Testis (tissue), 3 donors: ENCODE data around the gene AGAP1. TPM values are rescaled to one million over a fixed set of nuclear protein-coding genes. Genes with fewer than 3 reads are reported as not detected.

Experiments used
- DNase-seq: peaks from one replicate; pipeline ENCODE4 v3.0.0-alpha.2; 2019
- H3K27ac ChIP-seq, 2 donors: fragments of 200-600 bp; sonication (generic); one replicate each; pipeline ENCODE4 v1.5.1; 2019
- H3K27me3 ChIP-seq: fragments of 200-600 bp; sonication (generic); one replicate; pipeline ENCODE4 v1.5.1; 2019
- H3K36me3 ChIP-seq: fragments of 200-600 bp; sonication (generic); one replicate; pipeline ENCODE4 v1.5.1; 2017; ENCODE audit warnings: low read depth; ENCODE audit errors: missing control alignments
- H3K4me1 ChIP-seq: fragments of 200-600 bp; sonication (generic); one replicate; pipeline ENCODE4 v1.5.1; 2019
- H3K4me3 ChIP-seq, 2 donors: fragments of 200-600 bp; sonication (generic); one replicate each; pipeline ENCODE4 v1.5.1; 2017 to 2019
- H3K9me3 ChIP-seq: fragments of 200-600 bp; sonication (generic); one replicate; pipeline ENCODE4 v1.5.1; 2017
- POLR2A ChIP-seq: fragments of 450-650 bp; IDR thresholded peaks from one replicate; pipeline ENCODE4 v1.6.1; 2017; ENCODE audit warnings: antibody characterized with exemption, mild to moderate bottlenecking, moderate library complexity
- WGBS, 2 donors: methylation state at CpG; one replicate each; pipeline ENCODE4 v1.1.5; 2018; 5-methylcytosine and 5-hydroxymethylcytosine counted together
- intact Hi-C: fragments of 100-400 bp; cut with DNase I; formaldehyde crosslinking; loops from one replicate; pipeline ENCODE4 v1.15.1; 2023; ENCODE audit warnings: low total_unique reads
- polyA plus RNA-seq: library from polyadenylated mRNA; stranded (reverse); fragments of 350-450 nt; fragmentation: Illumina TruSeq; extraction: RNeasy Lipid Tissue Mini Kit (QIAGEN cat#74804); gene quantifications from one replicate; pipeline ENCODE4 v1.2.3, GENCODE V29; 2014; ENCODE audit warnings: low read depth, low replicate concordance; ENCODE audit not compliant: insufficient read depth
- total RNA-seq, 2 donors: library from RNA; depleted of rRNA; stranded (reverse); fragments of >200 nt; gene quantifications; one replicate each; pipeline ENCODE4 v1.2.3, GENCODE V29; 2016
- TF ChIP-seq, protein P1 (sequence below), 3 experiments: fragments of 450-650 bp in 2 of 3; fragments of 200-600 bp in 1 of 3; sonication (generic) in 1 of 3; IDR thresholded peaks; one replicate each; pipeline ENCODE4 v1.5.1; 2016 to 2019; ENCODE audit warnings: antibody characterized with exemption in 3 of 3, mild to moderate bottlenecking in 2 of 3, moderate library complexity in 1 of 3

AGAP1 gene
- total and polyA plus RNA-seq, 3 donors from 2014 or later = 21.4 to 45.5 (median 40.7) TPM

DNA sequence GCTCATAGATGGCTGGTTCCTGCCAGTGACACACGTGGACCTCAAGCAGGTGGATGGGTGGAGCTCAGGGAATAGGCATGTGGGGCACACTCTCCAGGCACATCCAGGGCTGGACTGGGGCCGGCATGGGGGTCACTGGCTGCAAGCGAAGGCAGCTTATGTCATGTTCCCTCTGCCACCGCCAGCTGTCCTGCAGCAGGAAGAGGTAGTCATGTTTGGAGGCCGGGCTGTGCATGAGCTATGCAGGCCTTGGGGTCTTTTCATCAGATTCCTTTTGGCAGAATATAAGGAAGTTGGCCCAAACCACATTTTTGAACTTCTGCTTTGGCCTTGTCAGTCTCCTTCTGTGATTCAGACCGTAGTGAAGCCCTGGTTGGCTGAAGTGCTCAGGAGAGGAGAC, 61.5 kb downstream of the AGAP1 start:
- intact Hi-C loops = no loop called here
- H3K4me3 ChIP-seq = no peak overlapping the region
- no peaks in the 10 kb centered on the region for H3K9me3 ChIP-seq
- 88 to 89% methylated on average over 1 to 6 of the region's 6 CpGs for WGBS, 2 donors
- H3K36me3 ChIP-seq = no peaks in the 10 kb centered on the region
- peaks cover 6% of the 10 kb centered on the region for H3K4me1 ChIP-seq
- TF ChIP-seq POLR2A = no peak
- TF ChIP-seq, protein P1, sequence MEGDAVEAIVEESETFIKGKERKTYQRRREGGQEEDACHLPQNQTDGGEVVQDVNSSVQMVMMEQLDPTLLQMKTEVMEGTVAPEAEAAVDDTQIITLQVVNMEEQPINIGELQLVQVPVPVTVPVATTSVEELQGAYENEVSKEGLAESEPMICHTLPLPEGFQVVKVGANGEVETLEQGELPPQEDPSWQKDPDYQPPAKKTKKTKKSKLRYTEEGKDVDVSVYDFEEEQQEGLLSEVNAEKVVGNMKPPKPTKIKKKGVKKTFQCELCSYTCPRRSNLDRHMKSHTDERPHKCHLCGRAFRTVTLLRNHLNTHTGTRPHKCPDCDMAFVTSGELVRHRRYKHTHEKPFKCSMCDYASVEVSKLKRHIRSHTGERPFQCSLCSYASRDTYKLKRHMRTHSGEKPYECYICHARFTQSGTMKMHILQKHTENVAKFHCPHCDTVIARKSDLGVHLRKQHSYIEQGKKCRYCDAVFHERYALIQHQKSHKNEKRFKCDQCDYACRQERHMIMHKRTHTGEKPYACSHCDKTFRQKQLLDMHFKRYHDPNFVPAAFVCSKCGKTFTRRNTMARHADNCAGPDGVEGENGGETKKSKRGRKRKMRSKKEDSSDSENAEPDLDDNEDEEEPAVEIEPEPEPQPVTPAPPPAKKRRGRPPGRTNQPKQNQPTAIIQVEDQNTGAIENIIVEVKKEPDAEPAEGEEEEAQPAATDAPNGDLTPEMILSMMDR (IDR thresholded peaks at IDR 0.05) = no peak
- no peak overlapping the region for H3K27ac ChIP-seq
- no peak for DNase-seq
- H3K27me3 ChIP-seq = no peaks in the 10 kb centered on the region

DNA sequence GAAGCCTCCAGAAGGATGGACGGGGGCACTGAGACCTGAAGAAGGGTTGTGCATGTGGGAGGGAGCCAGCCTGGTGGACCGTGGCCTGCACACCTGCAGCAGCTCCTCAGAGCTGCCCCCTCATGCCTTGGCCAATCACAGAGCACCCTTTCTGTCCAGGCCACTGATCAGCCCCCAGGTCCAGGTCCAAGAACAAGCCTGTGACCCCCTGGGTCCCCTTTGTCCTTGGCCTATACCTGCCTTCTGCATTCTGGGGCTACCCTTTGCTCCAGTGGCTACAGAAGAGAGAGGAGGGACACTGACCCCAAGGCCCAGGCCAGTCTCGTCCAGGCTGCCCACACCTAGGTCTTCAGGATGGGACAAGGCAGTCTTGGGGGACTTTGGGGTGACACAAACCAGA, 62.2 kb downstream of the AGAP1 start:
- WGBS, 2 donors = 83 to 97% methylated on average over 2 to 3 of the region's 3 CpGs
- intact Hi-C loops = no loop called here
- H3K27me3 ChIP-seq = no peaks in the 10 kb centered on the region
- peaks cover 6% of the 10 kb centered on the region for H3K4me1 ChIP-seq
- no peak overlapping the region for H3K4me3 ChIP-seq
- no peaks in the 10 kb centered on the region for H3K9me3 ChIP-seq
- no peak for TF ChIP-seq POLR2A
- TF ChIP-seq, protein P1 (IDR thresholded peaks at IDR 0.05) = no peak
- DNase-seq = no peak
- H3K36me3 ChIP-seq = no peaks in the 10 kb centered on the region
- no peak overlapping the region for H3K27ac ChIP-seq

DNA sequence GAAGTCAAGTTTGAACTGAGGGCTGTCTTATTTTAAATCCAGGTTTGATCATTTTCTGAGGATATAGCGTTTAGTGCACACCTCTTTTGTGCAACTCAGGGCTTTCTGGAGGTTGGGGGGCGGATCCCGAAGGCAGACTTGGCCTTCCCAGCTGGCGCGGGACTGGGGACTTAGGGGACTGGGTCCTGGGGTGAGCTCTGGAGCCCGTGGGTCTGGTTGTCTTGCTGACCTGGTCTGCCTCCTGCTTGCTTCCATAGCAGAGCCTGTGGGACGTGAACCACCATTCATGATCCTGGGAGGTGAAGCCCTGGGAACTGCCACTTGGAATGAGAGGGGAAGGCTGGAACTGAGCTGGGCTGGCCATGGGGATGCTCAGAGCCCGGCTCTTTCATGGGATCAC, 63.1 kb downstream of the AGAP1 start:
- Histone ChIP-seq H3K4me3 (no peak overlapping the region), H3K27ac (no peak overlapping the region), H3K36me3 (no peaks in the 10 kb centered on the region), H3K9me3 (no peaks in the 10 kb centered on the region), H3K27me3 (no peaks in the 10 kb centered on the region), H3K4me1 (peaks cover 2% of the 10 kb centered on the region)
- TF ChIP-seq, protein P1 (IDR thresholded peaks at IDR 0.05) = no peak
- no peak for TF ChIP-seq POLR2A
- DNase-seq = no peak
- WGBS, 2 donors = 95 to 98% methylated on average over 2 to 8 of the region's 8 CpGs
- intact Hi-C loops = no loop called here

DNA sequence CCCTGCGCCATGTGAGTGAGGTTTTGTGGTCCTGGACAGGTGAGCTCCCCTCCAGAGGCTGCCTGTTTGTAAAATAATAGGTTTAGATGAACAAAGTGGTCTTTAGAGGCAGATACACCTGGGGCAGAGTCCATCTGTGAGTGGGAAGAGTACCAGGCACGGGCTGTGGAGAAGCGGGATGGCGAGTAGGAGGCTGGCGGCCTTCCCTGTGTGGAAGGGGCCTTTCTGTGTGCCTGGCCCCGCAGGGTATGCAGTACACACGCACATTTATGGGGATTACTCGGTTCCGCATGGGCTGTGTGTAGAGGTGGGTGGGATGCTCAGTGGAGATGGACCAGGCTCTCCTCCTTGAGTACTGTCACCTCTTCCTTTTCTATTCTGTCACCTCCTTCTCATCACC, 64.1 kb downstream of the AGAP1 start:
- peaks cover 8% of the 10 kb centered on the region for H3K4me1 ChIP-seq

DNA sequence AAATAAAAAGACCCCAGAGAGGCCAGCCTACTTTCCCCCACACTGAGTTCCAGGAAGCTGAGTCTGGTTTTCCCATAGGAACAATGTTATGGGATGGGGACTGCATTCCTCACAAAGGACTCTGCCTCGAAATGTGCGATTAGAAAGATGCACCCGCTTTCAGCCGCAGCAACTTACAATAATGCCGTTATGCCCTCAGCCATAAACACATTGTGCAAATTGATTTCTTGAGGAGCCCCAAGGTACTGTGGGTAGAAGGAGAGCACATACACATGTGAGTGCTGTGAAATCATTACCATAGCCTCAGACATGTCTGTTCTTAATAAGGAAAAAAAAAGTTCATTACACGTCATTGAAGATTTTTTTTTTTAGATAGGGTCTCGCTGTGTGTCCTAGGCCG, 64.7 kb downstream of the AGAP1 start:
- Histone ChIP-seq H3K4me1 (peaks cover 8% of the 10 kb centered on the region), H3K27ac (no peak overlapping the region), H3K4me3 (no peak overlapping the region), H3K36me3 (no peaks in the 10 kb centered on the region), H3K9me3 (no peaks in the 10 kb centered on the region), H3K27me3 (no peaks in the 10 kb centered on the region)
- 94 to 96% methylated on average over 8 of the region's 8 CpGs for WGBS, 2 donors
- TF ChIP-seq, protein P1 (IDR thresholded peaks at IDR 0.05) = no peak
- no peak for TF ChIP-seq POLR2A
- no peak for DNase-seq
- intact Hi-C loops = no loop called here

More for the DNA sequence above, 64.1 kb downstream of the AGAP1 start:
- DNase-seq = no peak
- no peak for TF ChIP-seq POLR2A
- TF ChIP-seq, protein P1 (IDR thresholded peaks at IDR 0.05) = no peak
- no peaks in the 10 kb centered on the region for H3K9me3 ChIP-seq
- H3K4me3 ChIP-seq = no peak overlapping the region
- intact Hi-C loops = no loop called here
- H3K36me3 ChIP-seq = no peaks in the 10 kb centered on the region
- WGBS, 2 donors = 92 to 96% methylated on average over 9 of the region's 9 CpGs
- no peaks in the 10 kb centered on the region for H3K27me3 ChIP-seq
- H3K27ac ChIP-seq = no peak overlapping the region
